HEK293T (cell line): ENCODE results near the gene TMEM187.

Experiments
- CTCF ChIA-PET: fragments of 350-600 bp; formaldehyde crosslinking; extraction: SDS; loops from one replicate; lab custom pipeline; 2021; ENCODE audit warnings: antibody characterized with exemption, inconsistent platforms; lab: Yijun Ruan, JAX
- POLR2A ChIA-PET: fragments of 350-600 bp; formaldehyde crosslinking; extraction: SDS; loops from one replicate; lab custom pipeline; 2020; ENCODE audit warnings: antibody characterized with exemption, inconsistent platforms; lab: Yijun Ruan, JAX
- DNase-seq: peaks from one replicate; pipeline ENCODE4 v3.0.0; 2012; ENCODE audit warnings: mixed read lengths; ENCODE audit errors: extremely low spot score
- ARNT ChIP-seq: fragments of 450-650 bp; IDR thresholded peaks from 2 replicates; pipeline ENCODE4 v1.6.1; 2017; ENCODE audit warnings: mild to moderate bottlenecking
- BHLHE40 ChIP-seq: fragments of 450-650 bp; IDR thresholded peaks from 2 replicates; pipeline ENCODE4 v1.6.1; 2016; ENCODE audit warnings: mild to moderate bottlenecking, moderate library complexity, borderline replicate concordance
- CTBP1 ChIP-seq: fragments of 450-650 bp; IDR thresholded peaks from 2 replicates; pipeline ENCODE4 v1.6.1; 2016; ENCODE audit warnings: borderline replicate concordance
- ELF4 ChIP-seq: fragments of 450-650 bp; IDR thresholded peaks from 2 replicates; pipeline ENCODE4 v1.6.1; 2017; ENCODE audit warnings: antibody characterized with exemption
- FOXA1 ChIP-seq: fragments of 450-650 bp; IDR thresholded peaks from 2 replicates; pipeline ENCODE4 v1.6.1; 2016; ENCODE audit warnings: mild to moderate bottlenecking
- FOXK2 ChIP-seq: fragments of 450-650 bp; IDR thresholded peaks from 2 replicates; pipeline ENCODE4 v1.6.1; 2016; ENCODE audit warnings: mild to moderate bottlenecking
- FOXM1 ChIP-seq: fragments of 450-650 bp; IDR thresholded peaks from 2 replicates; pipeline ENCODE4 v1.6.1; 2017; ENCODE audit warnings: mild to moderate bottlenecking, borderline replicate concordance
- HDGF ChIP-seq: fragments of 450-650 bp; IDR thresholded peaks from 2 replicates; pipeline ENCODE4 v1.6.1; 2017; ENCODE audit warnings: antibody characterized with exemption, borderline replicate concordance
- L3MBTL2 ChIP-seq: fragments of 450-650 bp; conservative IDR thresholded peaks from 2 replicates; pipeline ENCODE4 v1.6.1; 2016; ENCODE audit warnings: mild to moderate bottlenecking
- LEF1 ChIP-seq: fragments of 450-650 bp; IDR thresholded peaks from 2 replicates; pipeline ENCODE4 v1.6.1; 2017; ENCODE audit warnings: mild to moderate bottlenecking, borderline replicate concordance
- NFRKB ChIP-seq: fragments of 450-650 bp; IDR thresholded peaks from 2 replicates; pipeline ENCODE4 v1.6.1; 2016; ENCODE audit warnings: mild to moderate bottlenecking, moderate library complexity
- PKNOX1 ChIP-seq: fragments of 450-650 bp; IDR thresholded peaks from 2 replicates; pipeline ENCODE4 v1.6.1; 2016
- SP1 ChIP-seq: fragments of 450-650 bp; IDR thresholded peaks from 2 replicates; pipeline ENCODE4 v1.6.1; 2017
- SUZ12 ChIP-seq: fragments of 450-650 bp; IDR thresholded peaks from 2 replicates; pipeline ENCODE4 v1.6.1; 2016; ENCODE audit warnings: mild to moderate bottlenecking
- TARDBP ChIP-seq: fragments of 450-650 bp; IDR thresholded peaks from 2 replicates; pipeline ENCODE4 v1.6.1; 2016
- ZNF384 ChIP-seq: fragments of 450-650 bp; IDR thresholded peaks from 2 replicates; pipeline ENCODE4 v1.6.1; 2016

The TMEM187 gene

GRCh38 chrX:154030715-154031305 is 58.3 kb downstream of the TMEM187 start:
- ChIA-PET POLR2A (interaction anchor here (1.3 kb wide), 1 partner anchor 11 kb away, joined by 3 read pairs; no protein-coding TSS in a partner anchor), CTCF (interaction anchor here (0.7 to 2.3 kb wide), 2 partner anchors 18 to 22 kb away, joined by 3 to 13 read pairs; no protein-coding TSS in a partner anchor)
- no peak for TF ChIP-seq L3MBTL2
- no peak for DNase-seq

- DNase-seq = no peak
- POLR2A ChIA-PET = no interaction called here
- CTCF ChIA-PET = no interaction called here
- TF ChIP-seq ZNF384 (no peak), LEF1 (no peak), FOXK2 (no peak), L3MBTL2 (no peak), CTBP1 (no peak), BHLHE40 (no peak), HDGF (no peak), FOXM1 (no peak), ELF4 (no peak), SP1 (no peak), NFRKB (no peak), PKNOX1 (no peak), ARNT (no peak), FOXA1 (no peak), SUZ12 (no peak), TARDBP (no peak)
These were observed 59.6 kb downstream of the TMEM187 start for GRCh38 chrX:154032160-154032559.

GRCh38 chrX:154032653-154033052 is 60.1 kb downstream of the TMEM187 start:
- TF ChIP-seq NFRKB (no peak), ZNF384 (no peak), TARDBP (no peak), L3MBTL2 (no peak), ELF4 (no peak), FOXM1 (no peak), FOXK2 (no peak), FOXA1 (no peak), SUZ12 (no peak), LEF1 (no peak), CTBP1 (no peak)
- ChIA-PET CTCF (no interaction called here), POLR2A (no interaction called here)
- DNase-seq = no peak
